Natural killer cell (primary cell): Measurements from ENCODE around the gene ADRA2C. TPM values are rescaled to one million over a fixed set of nuclear protein-coding genes. Genes with fewer than 3 reads are reported as not detected.

Experiments
- ATAC-seq, 3 donors: fragments of 150-1000 bp in 2 of 3; fragments of 200-7000 bp in 1 of 3; cut with Tn5 transposase; 1 replicate in 1 of 3; 2 replicates in 2 of 3; pipeline ENCODE4 v1.10.0; 2021; ENCODE audit warnings: mild to moderate bottlenecking in 2 of 3, moderate library complexity in 2 of 3
- DNase-seq, 2 donors: peaks; one replicate each; pipeline versions ENCODE4 v3.0.0 to v3.0.0-alpha.2; 2013 to 2021; ENCODE audit warnings: mixed read lengths in 1 of 2
- H3K27ac ChIP-seq: one replicate; pipeline ENCODE4 v1.5.1; 2013; ENCODE audit warnings: mild to moderate bottlenecking, low read length
- H3K27me3 ChIP-seq: one replicate; pipeline ENCODE4 v1.6.1; 2013; ENCODE audit warnings: low read length; ENCODE audit not compliant: control insufficient read depth, insufficient read depth
- H3K36me3 ChIP-seq: one replicate; pipeline ENCODE4 v1.6.1; 2013; ENCODE audit warnings: low read length; ENCODE audit not compliant: control insufficient read depth, insufficient read depth
- H3K4me1 ChIP-seq: one replicate; pipeline ENCODE4 v1.6.1; 2013; ENCODE audit warnings: low read length; ENCODE audit not compliant: control insufficient read depth, insufficient read depth
- H3K4me3 ChIP-seq: one replicate; pipeline ENCODE4 v1.5.1; 2013; ENCODE audit warnings: low read length
- H3K9me3 ChIP-seq: one replicate; pipeline ENCODE4 v1.6.1; 2013; ENCODE audit warnings: low read length; ENCODE audit not compliant: control insufficient read depth, insufficient read depth
- H3K27ac Mint-ChIP-seq, 2 donors: one replicate each; pipeline ENCODE4 v1.8.0; 2022; ENCODE audit warnings: mild to moderate bottlenecking in 2 of 2, mixed read lengths in 2 of 2, moderate library complexity in 1 of 2
- H3K27me3 Mint-ChIP-seq, 2 donors: one replicate each; pipeline ENCODE4 v1.8.0; 2022; ENCODE audit warnings: low read depth in 2 of 2, mixed read lengths in 2 of 2
- H3K36me3 Mint-ChIP-seq: one replicate; pipeline ENCODE4 v1.8.0; 2022; ENCODE audit warnings: mixed read lengths
- H3K4me1 Mint-ChIP-seq, 2 donors: one replicate each; pipeline ENCODE4 v1.8.0; 2022; ENCODE audit warnings: mixed read lengths in 2 of 2
- H3K4me3 Mint-ChIP-seq: one replicate; pipeline ENCODE4 v1.8.0; 2022; ENCODE audit warnings: mild to moderate bottlenecking, moderate library complexity, mixed read lengths
- H3K9me3 Mint-ChIP-seq, 2 donors: one replicate each; pipeline ENCODE4 v1.8.0; 2022; ENCODE audit warnings: mixed read lengths in 2 of 2
- CTCF ChIP-seq: fragments of 200-600 bp; IDR thresholded peaks from one replicate; pipeline ENCODE4 v1.8.0; 2022; ENCODE audit warnings: antibody characterized with exemption
- WGBS: methylation state at CpG from one replicate; pipeline ENCODE4 v1.1.7; 2013; ENCODE audit warnings: missing lambda C conversion rate; ENCODE audit not compliant: insufficient coverage; 5-methylcytosine and 5-hydroxymethylcytosine counted together
- intact Hi-C: fragments of 100-400 bp; cut with micrococcal nuclease; formaldehyde crosslinking; loops from one replicate; pipeline ENCODE4 v1.14.2; 2022
- total RNA-seq, 4 donors: library from RNA; stranded (reverse); fragments of 120-200 nt in 1 of 4; gene quantifications; one replicate each; pipeline versions ENCODE4 v1.2.3 to v1.2.4, GENCODE V29; 2013 to 2022

Gene ADRA2C
- total RNA-seq, 3 donors from 2014 or later (not counting 1 experiment from before 2014, with no cell fraction given): not detected

DNA sequence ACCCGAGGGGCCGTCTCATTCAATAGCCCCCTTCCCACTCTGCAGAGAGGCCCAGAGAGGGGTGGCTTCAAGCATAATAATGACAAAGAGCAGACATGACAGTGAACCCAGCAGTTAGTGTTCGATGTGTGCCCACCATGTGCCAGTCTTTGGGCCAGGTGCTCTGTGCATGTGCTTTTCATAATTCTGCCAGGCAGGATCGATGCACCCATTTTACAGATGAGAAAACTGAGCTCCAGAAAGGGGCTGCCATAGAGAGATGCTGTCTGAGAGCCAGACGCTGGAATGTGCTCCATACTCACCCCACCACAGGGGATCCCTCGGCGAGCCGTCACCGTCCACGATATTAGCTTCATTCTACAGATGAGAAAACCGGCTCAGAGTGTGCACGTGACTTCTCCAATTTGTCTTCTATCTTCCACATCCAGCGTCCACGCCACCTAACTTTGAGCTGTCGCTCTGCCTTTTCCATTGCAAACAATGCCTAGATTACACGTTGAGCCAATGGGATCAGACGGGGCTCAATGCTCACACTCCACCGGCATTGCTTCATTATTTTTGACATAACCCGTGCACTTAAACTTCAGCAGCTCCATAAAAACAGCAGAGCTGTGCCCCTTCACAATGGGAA is 8.2 kb downstream of the ADRA2C start:
- H3K27ac ChIP-seq: no peak overlapping the region
- intact Hi-C loops: no loop called here
- no peaks in the 10 kb centered on the region for H3K36me3 ChIP-seq
- Mint-ChIP-seq H3K4me1 (no peaks in the 10 kb centered on the region), H3K27ac (no peak overlapping the region), H3K27me3 (peaks cover 7 to 12% of the 10 kb centered on the region in 2 donors), H3K9me3 (no peaks in the 10 kb centered on the region), H3K4me3 (no peak overlapping the region), H3K36me3 (no peaks in the 10 kb centered on the region)
- TF ChIP-seq CTCF: no peak
- ATAC-seq (no peak), DNase-seq (no peak)
- no peaks in the 10 kb centered on the region for H3K27me3 ChIP-seq
- H3K9me3 ChIP-seq: no peaks in the 10 kb centered on the region
- H3K4me1 ChIP-seq: no peaks in the 10 kb centered on the region
- 80% methylated on average over 19 of the region's 19 CpGs for WGBS
- no peak overlapping the region for H3K4me3 ChIP-seq

- TF ChIP-seq CTCF: no peak
- Mint-ChIP-seq H3K36me3 (no peaks in the 10 kb centered on the region), H3K27me3 (peaks cover 7 to 12% of the 10 kb centered on the region in 2 donors), H3K4me1 (no peaks in the 10 kb centered on the region), H3K27ac (no peak overlapping the region), H3K9me3 (no peaks in the 10 kb centered on the region), H3K4me3 (no peak overlapping the region)
- Histone ChIP-seq H3K36me3 (no peaks in the 10 kb centered on the region), H3K27ac (no peak overlapping the region), H3K4me3 (no peak overlapping the region), H3K27me3 (no peaks in the 10 kb centered on the region), H3K9me3 (no peaks in the 10 kb centered on the region), H3K4me1 (no peaks in the 10 kb centered on the region)
- intact Hi-C loops: no loop called here
- no peak for ATAC-seq
- no peak for DNase-seq
- WGBS: 74% methylated on average over 16 of the region's 16 CpGs
Measured at GRCh38 chr4:3775005-3775404, 8.8 kb downstream of the ADRA2C start.

DNA sequence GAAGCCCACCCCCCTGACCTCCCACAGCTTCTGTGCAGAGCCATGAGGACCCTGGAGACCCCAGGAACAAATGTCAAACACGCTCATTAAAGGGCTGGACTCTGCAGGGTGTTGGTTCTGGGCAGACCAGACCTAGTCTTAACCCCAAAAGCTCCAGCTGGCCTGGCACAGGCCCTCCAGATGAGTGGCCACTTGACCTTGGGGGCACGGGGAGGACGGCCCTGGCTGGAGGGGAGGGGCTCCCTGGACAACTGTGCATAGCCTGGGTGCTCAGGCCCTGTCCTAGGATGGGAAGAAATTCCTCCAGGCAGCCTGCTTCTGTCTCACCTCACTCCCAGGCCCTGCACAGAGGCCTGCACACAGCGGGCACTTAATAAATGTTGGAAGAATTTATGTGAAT is 9.4 kb downstream of the ADRA2C start:
- DNase-seq: no peak
- no peak overlapping the region for H3K4me3 ChIP-seq
- no peaks in the 10 kb centered on the region for H3K36me3 ChIP-seq
- no peak overlapping the region for H3K27ac ChIP-seq
- no peaks in the 10 kb centered on the region for H3K9me3 ChIP-seq
- TF ChIP-seq CTCF: no peak
- no peaks in the 10 kb centered on the region for H3K4me1 Mint-ChIP-seq
- no peaks in the 10 kb centered on the region for H3K4me1 ChIP-seq
- H3K4me3 Mint-ChIP-seq: no peak overlapping the region
- no peak overlapping the region for H3K27ac Mint-ChIP-seq
- WGBS: 60% methylated on average over 4 of the region's 4 CpGs
- H3K36me3 Mint-ChIP-seq: no peaks in the 10 kb centered on the region
- ATAC-seq: no peak
- H3K27me3 ChIP-seq: no peaks in the 10 kb centered on the region
- peaks cover 7 to 12% of the 10 kb centered on the region in 2 donors for H3K27me3 Mint-ChIP-seq
- no peaks in the 10 kb centered on the region for H3K9me3 Mint-ChIP-seq
- intact Hi-C loops: no loop called here
